Activated gamma-delta T cell (primary cell): ENCODE measurements around the gene EXOC4.

Experiments
- DNase-seq: peaks from one replicate; lab custom pipeline; 2025; lab: John Stamatoyannopoulos, UW

Gene EXOC4

GRCh38 chr7:133705596-133705995, 452.7 kb downstream of the EXOC4 start:
- DNase-seq = no peak

GRCh38 chr7:133706016-133706415, 453.1 kb downstream of the EXOC4 start:
- DNase-seq = no peak

- DNase-seq = no peak
These were observed 456.4 kb downstream of the EXOC4 start for GRCh38 chr7:133709036-133709880.

GRCh38 chr7:133712544-133712943, 459.7 kb downstream of the EXOC4 start:
- DNase-seq = no peak

- no peak for DNase-seq
These were observed 461.8 kb downstream of the EXOC4 start for GRCh38 chr7:133714654-133715053.

- DNase-seq = no peak
These were observed 465.3 kb downstream of the EXOC4 start for GRCh38 chr7:133718131-133718530.

- DNase-seq = no peak
These were observed 470.2 kb downstream of the EXOC4 start for GRCh38 chr7:133723044-133723443.

GRCh38 chr7:133724148-133724547, 471.3 kb downstream of the EXOC4 start:
- DNase-seq = no peak

- DNase-seq = no peak
These were observed 471.8 kb downstream of the EXOC4 start for GRCh38 chr7:133724694-133725093.

- no peak for DNase-seq
These were observed 474.8 kb downstream of the EXOC4 start for GRCh38 chr7:133727476-133728214.

- no peak for DNase-seq
These were observed 477.5 kb downstream of the EXOC4 start for GRCh38 chr7:133730360-133730759.

- no peak for DNase-seq
These were observed 480.5 kb downstream of the EXOC4 start for GRCh38 chr7:133733401-133733800.

- no peak for DNase-seq
These were observed 482.3 kb downstream of the EXOC4 start for GRCh38 chr7:133735222-133735621.

GRCh38 chr7:133739817-133740216, 486.9 kb downstream of the EXOC4 start:
- DNase-seq = no peak

- no peak for DNase-seq
These were observed 488.2 kb downstream of the EXOC4 start for GRCh38 chr7:133741078-133741477.

- no peak for DNase-seq
These were observed 488.8 kb downstream of the EXOC4 start for GRCh38 chr7:133741703-133742102.

GRCh38 chr7:133742709-133743538, 490.0 kb downstream of the EXOC4 start:
- DNase-seq = no peak

GRCh38 chr7:133744451-133744850, 491.6 kb downstream of the EXOC4 start:
- no peak for DNase-seq

- no peak for DNase-seq
These were observed 493.4 kb downstream of the EXOC4 start for GRCh38 chr7:133746305-133746704.

GRCh38 chr7:133746847-133747246, 494.0 kb downstream of the EXOC4 start:
- DNase-seq = no peak

- DNase-seq = no peak
These were observed 495.8 kb downstream of the EXOC4 start for GRCh38 chr7:133748443-133749407.
